ENCODE results near the gene MED9.

- TF ChIP-seq CTCF (conservative IDR thresholded peaks at IDR 0.05; ENCODE audit: low read length) (no peak), EZH2phosphoT487 (IDR thresholded peaks at IDR 0.05; ENCODE audit: borderline replicate concordance) (no peak)
Observed at GRCh38 chr17:17502741-17503565, 26.2 kb downstream of the MED9 start.
